OCI-LY1 (cell line): ENCODE results near the gene PCED1B.
"Not testable (repeated sequence)": the region's sequence is repeated elsewhere in the genome, so short reads cannot be mapped to it uniquely, and the experiment has no call there.

Experiments
- H2AFZ ChIP-seq: fragments of 200-600 bp; sonication (generic), shearing (Covaris generic); 2 replicates; pipeline ENCODE4 v1.6.0; 2014; ENCODE audit warnings: antibody characterized with exemption, mild to moderate bottlenecking, low read length
- H3F3A ChIP-seq: fragments of 200-600 bp; sonication (generic), shearing (Covaris generic); 2 replicates; pipeline ENCODE4 v1.6.0; 2014; ENCODE audit warnings: mild to moderate bottlenecking, antibody characterized with exemption, low read length, moderate library complexity; ENCODE audit not compliant: insufficient read depth
- H3K27ac ChIP-seq: fragments of 200-600 bp; sonication (generic); 2 replicates; pipeline ENCODE4 v1.5.1; 2014; ENCODE audit warnings: low read length, mixed run types, mild to moderate bottlenecking, low read depth; ENCODE audit not compliant: poor library complexity, severe bottlenecking
- H3K27me3 ChIP-seq: fragments of 200-600 bp; sonication (generic); 2 replicates; pipeline ENCODE4 v1.6.0; 2014; ENCODE audit warnings: antibody characterized with exemption, mild to moderate bottlenecking, low read length, moderate library complexity; ENCODE audit not compliant: insufficient read depth
- H3K36me3 ChIP-seq: fragments of 200-600 bp; sonication (generic); 2 replicates; pipeline ENCODE4 v1.6.1; 2014; ENCODE audit warnings: mild to moderate bottlenecking, antibody characterized with exemption, low read length, moderate library complexity, mixed read lengths; ENCODE audit not compliant: insufficient read depth
- H3K4me1 ChIP-seq: fragments of 200-600 bp; sonication (generic); 2 replicates; pipeline ENCODE4 v1.5.1; 2014; ENCODE audit warnings: mild to moderate bottlenecking, low read length, moderate library complexity; ENCODE audit not compliant: insufficient read depth, severe bottlenecking
- H3K4me2 ChIP-seq: fragments of 200-600 bp; sonication (generic), shearing (Covaris generic); 2 replicates; pipeline ENCODE4 v1.6.1; 2014; ENCODE audit warnings: low read length
- H3K4me3 ChIP-seq: fragments of 200-600 bp; sonication (generic); 2 replicates; pipeline ENCODE4 v1.5.1; 2014; ENCODE audit warnings: low read length, low read depth, mild to moderate bottlenecking, mixed read lengths; ENCODE audit not compliant: poor library complexity, severe bottlenecking
- H3K79me2 ChIP-seq: fragments of 200-600 bp; shearing (Covaris generic); 2 replicates; pipeline ENCODE4 v1.6.1; 2016; ENCODE audit warnings: mixed run types, low read length, mixed read lengths; ENCODE audit not compliant: insufficient read depth
- H3K9ac ChIP-seq: fragments of 200-600 bp; sonication (generic), shearing (Covaris generic); 2 replicates; pipeline ENCODE4 v1.6.1; 2014; ENCODE audit warnings: mild to moderate bottlenecking, low read length, mixed read lengths
- H3K9me2 ChIP-seq: fragments of 200-600 bp; sonication (generic), shearing (Covaris generic); 2 replicates; pipeline ENCODE4 v1.6.1; 2014; ENCODE audit warnings: low read depth, mild to moderate bottlenecking, low read length, mixed read lengths
- H3K9me3 ChIP-seq: fragments of 200-600 bp; shearing (Covaris generic); 2 replicates; pipeline ENCODE4 v1.6.1; 2014; ENCODE audit warnings: low read length, mixed read lengths
- H4K20me1 ChIP-seq: fragments of 200-600 bp; sonication (generic), shearing (Covaris generic); 2 replicates; pipeline ENCODE4 v1.6.0; 2016; ENCODE audit warnings: mild to moderate bottlenecking, low read length; ENCODE audit not compliant: insufficient read depth
- EZH2 ChIP-seq: fragments of 200-600 bp; sonication (generic), shearing (Covaris generic); IDR thresholded peaks from 2 replicates; pipeline ENCODE4 v1.8.0; 2017; ENCODE audit warnings: borderline replicate concordance, mixed run types, mild to moderate bottlenecking, antibody characterized with exemption, low read length, moderate library complexity, mixed read lengths
- TF ChIP-seq, protein P1 (sequence below): fragments of 200-600 bp; sonication (generic), shearing (Covaris generic); IDR thresholded peaks from 2 replicates; pipeline ENCODE4 v1.5.1; 2017; ENCODE audit warnings: mild to moderate bottlenecking, antibody characterized with exemption, low read length, moderate library complexity, mixed read lengths

The PCED1B gene

DNA sequence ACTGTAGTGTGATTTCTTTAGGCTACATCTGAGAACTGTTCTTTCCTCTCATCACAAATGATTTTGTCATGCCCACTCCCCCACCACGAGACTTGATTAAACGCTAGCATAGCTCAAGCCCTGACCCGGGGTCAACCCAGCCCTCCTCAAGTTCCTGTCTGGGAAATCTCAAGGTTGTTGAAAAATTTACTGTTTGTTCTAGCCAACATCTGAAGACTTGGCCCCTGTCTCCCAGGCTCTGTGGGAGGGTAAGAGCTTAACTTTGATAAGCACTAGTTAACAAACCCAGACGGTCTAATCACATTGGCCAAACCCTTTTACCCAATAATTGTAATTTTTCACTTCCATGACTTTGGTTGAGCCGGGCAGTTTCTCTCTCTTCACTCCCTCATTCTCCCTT is 86.5 kb downstream of the PCED1B start:
- H3K9me3 ChIP-seq, result no peaks in the 10 kb centered on the region; the same call in 1 of the 2 replicates
- H3K27me3 ChIP-seq, result no peaks in the 10 kb centered on the region
- H3K27ac ChIP-seq, result no peak overlapping the region
- no peaks in the 10 kb centered on the region for H3K4me1 ChIP-seq
- H3K9me2 ChIP-seq, result no peaks in the 10 kb centered on the region
- TF ChIP-seq, protein P1, sequence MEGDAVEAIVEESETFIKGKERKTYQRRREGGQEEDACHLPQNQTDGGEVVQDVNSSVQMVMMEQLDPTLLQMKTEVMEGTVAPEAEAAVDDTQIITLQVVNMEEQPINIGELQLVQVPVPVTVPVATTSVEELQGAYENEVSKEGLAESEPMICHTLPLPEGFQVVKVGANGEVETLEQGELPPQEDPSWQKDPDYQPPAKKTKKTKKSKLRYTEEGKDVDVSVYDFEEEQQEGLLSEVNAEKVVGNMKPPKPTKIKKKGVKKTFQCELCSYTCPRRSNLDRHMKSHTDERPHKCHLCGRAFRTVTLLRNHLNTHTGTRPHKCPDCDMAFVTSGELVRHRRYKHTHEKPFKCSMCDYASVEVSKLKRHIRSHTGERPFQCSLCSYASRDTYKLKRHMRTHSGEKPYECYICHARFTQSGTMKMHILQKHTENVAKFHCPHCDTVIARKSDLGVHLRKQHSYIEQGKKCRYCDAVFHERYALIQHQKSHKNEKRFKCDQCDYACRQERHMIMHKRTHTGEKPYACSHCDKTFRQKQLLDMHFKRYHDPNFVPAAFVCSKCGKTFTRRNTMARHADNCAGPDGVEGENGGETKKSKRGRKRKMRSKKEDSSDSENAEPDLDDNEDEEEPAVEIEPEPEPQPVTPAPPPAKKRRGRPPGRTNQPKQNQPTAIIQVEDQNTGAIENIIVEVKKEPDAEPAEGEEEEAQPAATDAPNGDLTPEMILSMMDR, result no peak
- TF ChIP-seq EZH2, result no peak
- no peaks in the 10 kb centered on the region for H3K79me2 ChIP-seq
- no peak overlapping the region for H3K4me2 ChIP-seq
- H2AFZ ChIP-seq, result no peak overlapping the region
- H3K36me3 ChIP-seq, result no peaks in the 10 kb centered on the region
- no peak overlapping the region for H3K9ac ChIP-seq
- no peaks in the 10 kb centered on the region for H3F3A ChIP-seq
- no peak overlapping the region for H3K4me3 ChIP-seq
- no peaks in the 10 kb centered on the region for H4K20me1 ChIP-seq

DNA sequence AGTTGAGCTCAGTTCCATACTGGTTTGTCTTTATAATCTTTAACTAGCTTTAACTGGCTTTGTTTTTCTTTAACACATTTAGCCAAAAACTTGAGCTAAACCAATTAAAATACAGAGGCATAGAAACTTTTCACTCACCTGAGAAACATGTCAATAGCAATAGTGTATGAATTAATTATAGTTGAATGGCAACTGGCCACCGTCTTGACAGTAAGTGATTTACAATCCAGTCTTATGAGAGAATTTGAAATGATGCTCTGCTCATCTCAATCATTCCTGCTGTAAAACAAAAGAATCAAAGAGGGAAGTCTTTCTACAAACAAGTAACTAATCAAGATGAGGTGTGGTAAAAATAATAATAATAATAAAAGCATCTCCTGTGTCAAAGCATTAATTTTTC is 86.9 kb downstream of the PCED1B start:
- no peak overlapping the region for H2AFZ ChIP-seq
- no peaks in the 10 kb centered on the region for H3K36me3 ChIP-seq
- H3K79me2 ChIP-seq, result no peaks in the 10 kb centered on the region
- no peaks in the 10 kb centered on the region for H3K9me2 ChIP-seq
- no peaks in the 10 kb centered on the region for H3F3A ChIP-seq
- no peaks in the 10 kb centered on the region; the same call in 1 of the 2 replicates for H3K9me3 ChIP-seq
- TF ChIP-seq, protein P1, result no peak
- no peak for TF ChIP-seq EZH2
- H3K27me3 ChIP-seq, result no peaks in the 10 kb centered on the region
- H3K27ac ChIP-seq, result no peak overlapping the region
- H3K4me1 ChIP-seq, result no peaks in the 10 kb centered on the region
- no peak overlapping the region for H3K4me3 ChIP-seq
- H3K4me2 ChIP-seq, result no peak overlapping the region
- H4K20me1 ChIP-seq, result no peaks in the 10 kb centered on the region
- no peak overlapping the region for H3K9ac ChIP-seq

DNA sequence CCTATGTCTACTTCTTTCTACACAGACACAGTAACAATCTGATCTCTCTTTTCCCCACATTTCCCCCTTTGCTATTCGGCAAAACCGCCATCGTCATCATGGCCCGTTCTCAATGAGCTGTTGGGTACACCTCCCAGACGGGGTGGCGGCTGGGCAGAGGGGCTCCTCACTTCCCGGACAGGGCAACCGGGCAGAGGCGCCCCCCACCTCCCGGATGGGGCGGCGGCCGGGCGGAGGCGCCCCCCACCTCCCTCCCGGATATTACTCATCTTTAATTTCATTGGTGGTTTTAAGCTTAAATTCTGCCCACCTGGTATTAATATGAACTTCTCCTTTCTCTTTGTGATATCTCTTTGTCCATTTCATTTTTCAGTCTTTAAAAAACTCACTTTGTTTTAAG is 90.9 kb downstream of the PCED1B start:
- H3F3A ChIP-seq, H3K9me2 ChIP-seq, H3K4me3 ChIP-seq, H3K4me2 ChIP-seq, H3K9me3 ChIP-seq, H3K4me1 ChIP-seq, H3K27ac ChIP-seq, H3K36me3 ChIP-seq, H4K20me1 ChIP-seq, H2AFZ ChIP-seq, H3K9ac ChIP-seq, H3K79me2 ChIP-seq, H3K27me3 ChIP-seq: not testable (repeated sequence)

DNA sequence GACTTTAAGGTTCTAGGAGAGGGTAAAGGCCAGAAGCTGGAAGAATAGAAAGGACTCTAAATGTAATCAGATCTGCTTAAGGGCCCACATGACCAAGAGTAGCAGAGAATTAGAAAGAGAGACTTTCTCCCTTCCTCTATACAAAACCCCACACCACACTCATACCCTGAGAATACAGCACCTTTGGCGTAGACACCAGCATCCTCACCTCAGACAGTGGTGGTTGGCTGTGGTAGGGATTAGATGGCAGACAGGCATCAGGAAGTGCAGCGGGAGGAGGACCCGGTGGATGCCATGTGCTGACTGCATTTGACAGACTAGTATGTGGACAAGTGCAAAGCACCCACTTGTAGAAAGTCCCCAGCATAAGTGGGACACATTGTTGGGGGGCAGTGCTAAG is 98.6 kb downstream of the PCED1B start:
- Histone ChIP-seq H4K20me1 (no peaks in the 10 kb centered on the region), H3K9me2 (no peaks in the 10 kb centered on the region), H3K9me3 (no peaks in the 10 kb centered on the region), H2AFZ (no peak overlapping the region), H3K36me3 (no peaks in the 10 kb centered on the region), H3K9ac (no peak overlapping the region), H3K4me1 (peaks cover 14% of the 10 kb centered on the region), H3K27ac (no peak overlapping the region), H3F3A (no peaks in the 10 kb centered on the region), H3K4me3 (no peak overlapping the region), H3K4me2 (no peak overlapping the region), H3K79me2 (no peaks in the 10 kb centered on the region), H3K27me3 (no peaks in the 10 kb centered on the region)
- TF ChIP-seq EZH2, result no peak
- TF ChIP-seq, protein P1, result no peak

DNA sequence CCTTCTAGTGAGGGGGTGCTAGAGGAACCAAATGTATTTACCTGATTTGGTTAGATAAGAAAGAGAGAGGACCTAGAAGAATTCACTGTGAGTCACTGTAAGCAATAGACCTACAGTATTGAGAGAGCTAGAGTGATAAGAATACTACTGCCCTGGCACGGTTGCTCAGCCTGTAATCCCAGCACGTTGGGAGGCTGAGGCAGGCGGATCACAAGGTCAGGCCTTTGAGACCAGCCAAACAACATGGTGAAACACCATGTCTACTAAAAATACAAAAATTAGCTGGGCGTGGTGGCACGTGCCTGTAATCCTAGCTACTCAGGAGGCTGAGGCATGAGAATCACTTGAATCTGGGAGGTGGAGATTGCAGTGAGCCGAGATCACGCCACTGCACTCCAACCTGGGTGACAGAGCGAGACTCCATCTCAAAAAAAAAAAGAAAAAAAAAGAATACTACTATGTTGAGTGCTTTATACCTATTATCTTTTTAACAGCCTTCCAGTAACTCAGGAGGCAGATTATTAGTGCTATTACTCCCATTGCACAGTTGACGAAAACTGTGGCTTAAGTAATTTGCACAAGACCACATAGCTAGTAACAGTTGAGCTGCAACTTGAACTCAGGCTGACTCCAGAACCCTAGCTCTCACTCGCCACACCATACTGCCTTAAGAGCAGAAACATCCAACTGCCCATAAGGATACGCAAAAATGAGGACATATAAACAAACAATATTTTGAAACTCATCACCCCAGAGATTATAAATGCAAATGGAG is 102.9 kb downstream of the PCED1B start:
- not testable (repeated sequence) for H3K9me2 ChIP-seq, H3K27me3 ChIP-seq, H3K4me2 ChIP-seq, H4K20me1 ChIP-seq, H3F3A ChIP-seq, H3K36me3 ChIP-seq, H3K79me2 ChIP-seq, H3K9ac ChIP-seq, H3K4me3 ChIP-seq, H3K9me3 ChIP-seq, H2AFZ ChIP-seq
- Histone ChIP-seq H3K4me1 (peaks cover 35% of the 10 kb centered on the region), H3K27ac (peak overlapping the region; percentile 57)
